ENCODE measurements around the gene NNAT.

GRCh38 chr20:37511610-37512275 lies 9.3 kb upstream of the NNAT start:
- TF ChIP-seq CTCF (IDR thresholded peaks at IDR 0.05 in 8 of 11, conservative IDR thresholded peaks at IDR 0.05 in 3 of 11) (no peak), POLR2AphosphoS5 (IDR thresholded peaks at IDR 0.05) (no peak), POLR2A (IDR thresholded peaks at IDR 0.05) (no peak)

Measured in spleen (tissue), 7 donors.